Stimulated activated CD4-positive, alpha-beta T cell treated with anti-CD3 and anti-CD28 coated beads, Interleukin-4, amount 100 ng/mL, for 48 hours (primary cell): ENCODE measurements around the gene TNFRSF6B.
A peak's percentile ranks its signal among the peaks of the same experiment; 100 is the strongest.

ENCODE experiments used
- DNase-seq, 2 donors: peaks; one replicate each; pipeline ENCODE4 v3.0.0-alpha.2; 2020; ENCODE audit warnings: low read depth in 2 of 2

Gene TNFRSF6B

GRCh38 chr20:63736893-63737694, 40.6 kb downstream of the TNFRSF6B start:
- DNase-seq, result peak in 1 of 2 donors; percentile 35

DNA sequence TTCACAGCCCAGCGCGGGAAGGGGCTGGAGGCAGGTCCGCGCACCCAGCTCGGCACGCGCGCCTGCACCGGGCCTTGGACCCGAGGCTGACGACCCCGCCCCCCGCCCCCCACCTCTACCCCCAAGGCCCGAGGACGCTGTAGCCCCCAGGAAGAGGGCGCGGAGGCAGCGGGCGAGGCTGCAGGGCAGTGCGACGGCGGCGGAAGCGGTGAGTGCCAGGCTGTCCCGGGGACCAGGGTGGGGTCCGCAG, 41.2 kb downstream of the TNFRSF6B start:
- DNase-seq, result no peak

DNA sequence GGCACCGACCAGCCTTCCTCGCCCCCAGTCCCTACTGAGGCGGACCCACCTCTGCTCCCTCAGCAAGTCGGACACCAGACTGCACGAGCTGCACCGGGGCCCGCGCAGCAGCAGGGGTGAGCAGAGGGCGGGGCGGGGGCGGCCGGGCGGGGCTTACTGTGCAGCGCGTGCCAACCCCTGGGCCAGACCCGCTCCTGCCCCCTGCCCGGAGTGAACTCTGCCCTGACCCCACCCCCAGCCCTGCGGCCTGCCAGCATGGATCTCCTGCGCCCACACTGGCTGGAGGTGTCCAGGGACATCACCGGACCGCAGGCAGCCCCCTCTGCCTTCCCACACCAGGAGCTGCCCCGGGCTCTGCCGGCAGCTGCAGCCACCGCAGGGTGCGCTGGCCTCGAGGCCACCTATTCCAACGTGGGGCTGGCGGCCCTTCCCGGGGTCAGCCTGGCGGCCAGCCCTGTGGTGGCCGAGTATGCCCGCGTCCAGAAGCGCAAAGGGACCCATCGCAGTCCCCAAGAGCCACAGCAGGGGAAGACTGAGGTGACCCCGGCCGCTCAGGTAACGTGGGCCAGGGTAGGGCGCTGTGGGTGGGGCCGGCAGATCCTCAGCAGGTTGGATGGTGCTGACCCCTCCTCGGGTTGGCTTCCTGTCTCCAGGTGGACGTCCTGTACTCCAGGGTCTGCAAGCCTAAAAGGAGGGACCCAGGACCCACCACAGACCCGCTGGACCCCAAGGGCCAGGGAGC, 41.7 kb downstream of the TNFRSF6B start:
- no peak for DNase-seq

DNA sequence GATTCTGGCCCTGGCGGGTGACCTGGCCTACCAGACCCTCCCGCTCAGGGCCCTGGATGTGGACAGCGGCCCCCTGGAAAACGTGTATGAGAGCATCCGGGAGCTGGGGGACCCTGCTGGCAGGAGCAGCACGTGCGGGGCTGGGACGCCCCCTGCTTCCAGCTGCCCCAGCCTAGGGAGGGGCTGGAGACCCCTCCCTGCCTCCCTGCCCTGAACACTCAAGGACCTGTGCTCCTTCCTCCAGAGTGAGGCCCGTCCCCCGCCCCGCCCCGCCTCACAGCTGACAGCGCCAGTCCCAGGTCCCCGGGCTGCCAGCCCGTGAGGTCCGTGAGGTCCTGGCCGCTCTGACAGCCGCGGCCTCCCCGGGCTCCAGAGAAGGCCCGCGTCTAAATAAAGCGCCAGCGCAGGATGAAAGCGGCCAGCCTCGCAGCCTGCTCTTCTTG, 42.3 kb downstream of the TNFRSF6B start:
- peak in 1 of 2 donors; percentile 26 for DNase-seq

DNA sequence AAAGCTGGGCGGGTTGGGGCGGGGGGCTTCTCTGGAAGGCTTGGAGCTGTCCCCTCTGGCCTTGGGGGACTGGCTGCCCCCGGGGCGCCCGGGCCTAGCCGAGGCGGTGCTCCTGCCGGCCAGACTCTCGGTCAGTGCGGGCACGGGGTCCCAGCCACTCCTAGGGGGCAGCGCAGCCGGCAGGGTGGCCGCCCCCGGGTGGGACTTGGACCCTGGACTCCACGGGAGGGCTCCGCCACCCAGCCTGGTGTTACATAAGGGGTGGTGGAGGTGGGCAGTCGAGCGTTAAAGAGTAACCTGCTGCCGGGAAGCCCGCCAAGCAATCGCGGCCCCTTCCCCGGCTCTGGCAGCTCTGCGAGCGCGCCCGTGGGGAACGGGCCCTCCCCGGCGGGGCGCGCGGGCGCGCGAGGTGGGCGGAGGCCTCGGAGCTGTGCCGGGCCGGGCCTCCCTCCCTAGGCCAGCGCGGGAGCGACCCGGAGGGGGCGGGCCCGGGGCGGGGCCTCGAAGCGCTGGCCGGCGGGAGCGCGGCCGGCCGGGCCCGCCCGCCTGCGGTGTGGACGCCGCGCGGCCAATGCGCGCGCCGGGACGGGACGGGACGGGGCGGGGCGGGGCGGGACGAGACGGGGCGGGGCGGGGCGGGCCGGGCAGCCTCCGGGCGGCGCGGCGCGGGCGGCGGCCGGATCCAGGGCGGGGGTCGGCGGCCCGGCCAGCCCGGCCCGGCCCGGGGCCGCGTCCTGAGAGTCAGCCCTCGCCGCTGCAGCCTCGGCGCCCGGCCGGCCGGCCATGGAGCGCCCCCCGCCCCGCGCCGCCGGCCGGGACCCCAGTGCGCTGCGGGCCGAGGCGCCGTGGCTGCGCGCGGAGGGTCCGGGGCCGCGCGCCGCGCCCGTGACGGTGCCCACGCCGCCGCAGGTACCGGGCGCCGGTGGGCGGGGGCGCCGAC, 42.9 kb downstream of the TNFRSF6B start, which contains the start of gene SLC2A4RG:
SLC2A4RG (plus strand) TSS at position 647 of the 940 bp plus-strand sequence; CDS start at position 784, 137 bp downstream.
- DNase-seq, result peak; percentile 33 to 57

DNA sequence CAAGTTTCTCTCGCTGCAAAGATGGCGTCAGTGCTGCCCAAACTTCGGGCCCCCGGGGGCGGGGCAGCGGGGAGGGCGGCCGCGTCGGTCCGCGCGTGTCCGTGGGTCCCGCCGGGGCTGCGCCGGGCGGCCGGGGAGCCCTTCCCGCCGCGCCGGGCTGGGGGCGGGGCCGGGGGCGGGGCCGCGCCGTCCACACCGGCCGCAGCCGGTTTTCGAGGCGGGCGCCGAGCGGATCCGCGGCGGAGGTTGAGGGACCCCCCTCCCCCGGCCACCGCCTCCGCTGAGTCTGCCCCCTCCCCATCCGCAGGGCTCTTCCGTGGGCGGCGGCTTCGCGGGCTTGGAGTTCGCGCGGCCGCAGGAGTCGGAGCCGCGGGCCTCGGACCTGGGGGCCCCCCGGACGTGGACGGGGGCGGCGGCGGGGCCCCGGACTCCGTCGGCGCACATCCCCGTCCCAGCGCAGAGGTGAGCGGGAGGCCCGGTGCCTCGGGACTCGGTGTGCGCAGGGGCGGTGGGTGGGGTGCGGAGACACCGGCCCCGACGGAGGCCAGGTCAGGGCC, 43.7 kb downstream of the TNFRSF6B start:
- peak in 1 of 2 donors; percentile 24 for DNase-seq

GRCh38 chr20:63740627-63741353, 44.3 kb downstream of the TNFRSF6B start:
- no peak for DNase-seq

GRCh38 chr20:63741354-63741675, 44.9 kb downstream of the TNFRSF6B start:
- no peak for DNase-seq

DNA sequence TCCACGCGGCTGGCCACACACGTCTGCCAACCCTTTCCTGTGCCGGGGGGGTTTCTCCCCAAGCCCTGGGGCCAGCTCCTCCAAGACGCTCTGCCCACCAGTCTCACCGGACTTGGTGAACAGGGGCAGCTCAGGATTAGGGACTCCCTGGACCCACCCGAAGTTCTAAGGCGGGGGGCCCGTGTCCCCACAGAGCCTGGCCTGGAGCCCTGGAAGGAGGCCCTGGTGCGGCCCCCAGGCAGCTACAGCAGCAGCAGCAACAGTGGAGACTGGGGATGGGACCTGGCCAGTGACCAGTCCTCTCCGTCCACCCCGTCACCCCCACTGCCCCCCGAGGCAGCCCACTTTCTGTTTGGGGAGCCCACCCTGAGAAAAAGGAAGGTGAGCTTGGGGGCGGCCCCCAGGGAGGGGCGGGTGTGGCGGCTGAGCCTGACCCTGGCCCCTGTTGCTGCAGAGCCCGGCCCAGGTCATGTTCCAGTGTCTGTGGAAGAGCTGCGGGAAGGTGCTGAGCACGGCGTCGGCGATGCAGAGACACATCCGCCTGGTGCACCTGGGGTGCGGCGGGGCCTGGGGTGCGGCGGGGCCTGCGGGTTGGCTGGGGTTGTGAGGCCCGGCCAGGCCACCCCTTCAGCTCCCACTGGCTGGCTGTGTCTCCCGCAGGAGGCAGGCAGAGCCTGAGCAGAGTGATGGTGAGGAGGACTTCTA, 45.4 kb downstream of the TNFRSF6B start:
- DNase-seq, result no peak

DNA sequence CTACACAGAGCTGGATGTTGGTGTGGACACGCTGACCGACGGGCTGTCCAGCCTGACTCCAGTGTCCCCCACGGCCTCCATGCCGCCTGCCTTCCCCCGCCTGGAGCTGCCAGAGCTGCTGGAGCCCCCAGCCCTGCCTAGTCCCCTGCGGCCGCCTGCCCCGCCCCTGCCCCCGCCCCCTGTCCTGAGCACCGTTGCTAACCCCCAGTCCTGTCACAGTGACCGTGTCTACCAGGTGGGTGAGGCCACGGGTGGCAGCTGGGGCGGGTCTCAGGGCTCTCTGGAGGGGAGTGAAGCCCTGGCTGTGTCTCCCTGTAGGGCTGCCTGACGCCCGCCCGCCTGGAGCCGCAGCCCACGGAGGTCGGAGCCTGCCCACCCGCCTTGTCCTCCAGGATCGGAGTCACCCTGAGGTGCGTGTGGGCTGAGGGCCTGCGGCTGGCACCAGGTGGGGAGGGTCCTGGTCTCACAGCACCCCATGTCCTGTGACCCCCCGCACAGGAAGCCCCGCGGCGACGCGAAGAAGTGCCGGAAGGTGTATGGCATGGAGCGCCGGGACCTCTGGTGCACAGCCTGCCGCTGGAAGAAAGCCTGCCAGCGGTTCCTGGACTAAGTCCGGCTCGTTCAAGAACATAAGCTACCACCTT, 46.1 kb downstream of the TNFRSF6B start:
- no peak for DNase-seq

DNA sequence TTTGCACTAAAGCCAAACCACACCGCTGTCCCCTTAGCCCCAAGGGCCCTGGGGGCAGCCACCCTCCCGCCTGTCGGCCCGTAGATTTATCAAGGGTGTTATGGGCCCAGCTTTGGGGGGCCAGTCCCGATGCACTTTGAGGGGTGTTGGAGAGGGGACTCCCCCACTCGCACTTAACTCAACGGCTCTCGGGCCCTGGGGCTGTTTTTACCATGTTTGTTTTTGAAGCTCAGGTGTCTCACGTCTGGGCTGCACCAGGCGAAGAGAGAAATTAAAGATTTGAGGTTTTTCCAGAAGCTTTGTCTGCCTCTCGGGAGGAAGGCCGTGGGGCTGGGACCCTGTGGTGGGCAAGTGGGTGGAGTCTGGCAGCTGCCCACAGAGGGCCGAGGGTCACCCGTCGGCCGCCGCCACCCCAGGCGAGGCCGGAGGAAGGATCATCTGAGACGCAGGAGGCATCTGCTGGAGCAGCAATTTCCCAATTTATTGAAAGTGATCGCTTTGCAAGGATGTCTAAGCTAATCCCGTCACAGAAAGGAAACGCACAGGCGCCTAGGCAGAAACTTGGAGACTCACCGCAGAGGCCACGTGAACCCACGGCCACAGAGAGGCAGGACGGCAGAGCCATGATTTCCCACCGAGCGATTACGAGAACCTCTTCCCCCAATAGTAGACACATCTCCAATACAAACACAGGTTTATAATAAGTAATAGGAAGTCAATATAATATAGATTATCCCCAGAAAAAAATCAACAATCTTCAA, 46.9 kb downstream of the TNFRSF6B start:
- DNase-seq, result no peak

- no peak for DNase-seq
Measured at GRCh38 chr20:63744158-63744557, 47.7 kb downstream of the TNFRSF6B start.

- DNase-seq, result no peak
Measured at GRCh38 chr20:63744574-63745423, 48.3 kb downstream of the TNFRSF6B start.

DNA sequence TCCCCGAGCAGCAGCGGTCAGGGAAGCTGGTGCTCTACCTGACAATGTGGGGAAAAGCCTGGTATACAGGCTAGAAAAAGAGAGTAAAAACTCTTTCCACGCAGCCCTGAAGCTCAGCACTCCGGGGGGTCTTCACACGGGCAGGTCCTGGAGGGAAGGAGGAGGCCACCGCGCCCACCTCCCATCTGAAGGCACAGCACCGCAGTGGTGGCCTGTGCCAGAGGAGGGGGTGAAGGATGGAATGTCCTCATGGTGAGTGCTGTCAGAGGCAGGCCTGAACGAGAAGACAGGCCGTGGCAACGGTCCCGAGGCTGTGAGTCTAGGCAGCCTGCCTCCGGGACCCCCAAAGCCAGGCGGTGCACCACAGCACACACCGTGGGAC, 49.0 kb downstream of the TNFRSF6B start:
- DNase-seq, result no peak

GRCh38 chr20:63745961-63746731, 49.7 kb downstream of the TNFRSF6B start:
- no peak for DNase-seq

GRCh38 chr20:63746751-63747315, 50.4 kb downstream of the TNFRSF6B start:
- no peak for DNase-seq

GRCh38 chr20:63747622-63748069, 51.2 kb downstream of the TNFRSF6B start:
- no peak for DNase-seq
